Measurements from ENCODE around the gene NKAIN4.

The NKAIN4 gene

GRCh38 chr20:63204362-63204761, 49.9 kb downstream of the NKAIN4 start:
- H3K36me3 Mint-ChIP-seq (ENCODE audit: low read depth): peaks cover 67% of the 10 kb centered on the region
- no peaks in the 10 kb centered on the region for H3K9me3 Mint-ChIP-seq
- peaks cover 10% of the 10 kb centered on the region for H3K4me1 Mint-ChIP-seq
- H3K4me3 Mint-ChIP-seq: no peak overlapping the region
- no peak for TF ChIP-seq CTCF (IDR thresholded peaks at IDR 0.05)
- H3K27ac Mint-ChIP-seq: no peak overlapping the region
- DNase-seq: no peak
- H3K27me3 Mint-ChIP-seq (ENCODE audit: low read depth, poor library complexity): no peaks in the 10 kb centered on the region

- no peak overlapping the region for H3K4me3 Mint-ChIP-seq
- H3K36me3 Mint-ChIP-seq (ENCODE audit: low read depth): peaks cover 69% of the 10 kb centered on the region
- TF ChIP-seq CTCF (IDR thresholded peaks at IDR 0.05): no peak
- no peaks in the 10 kb centered on the region for H3K9me3 Mint-ChIP-seq
- no peaks in the 10 kb centered on the region for H3K27me3 Mint-ChIP-seq (ENCODE audit: low read depth, poor library complexity)
- H3K4me1 Mint-ChIP-seq: peaks cover 21% of the 10 kb centered on the region
- H3K27ac Mint-ChIP-seq: no peak overlapping the region
- no peak for DNase-seq
These were observed 51.3 kb downstream of the NKAIN4 start for GRCh38 chr20:63202811-63203526.

GRCh38 chr20:63202021-63202420, 52.2 kb downstream of the NKAIN4 start:
- no peak overlapping the region for H3K4me3 Mint-ChIP-seq
- peaks cover 30% of the 10 kb centered on the region for H3K4me1 Mint-ChIP-seq
- peaks cover 3% of the 10 kb centered on the region for H3K27me3 Mint-ChIP-seq (ENCODE audit: low read depth, poor library complexity)
- DNase-seq: no peak
- TF ChIP-seq CTCF (IDR thresholded peaks at IDR 0.05): no peak
- H3K36me3 Mint-ChIP-seq (ENCODE audit: low read depth): peaks cover 71% of the 10 kb centered on the region
- no peak overlapping the region for H3K27ac Mint-ChIP-seq
- no peaks in the 10 kb centered on the region for H3K9me3 Mint-ChIP-seq

GRCh38 chr20:63198606-63199005, 55.7 kb downstream of the NKAIN4 start:
- Mint-ChIP-seq H3K27ac (peak overlapping the region; percentile 19), H3K9me3 (no peaks in the 10 kb centered on the region), H3K4me3 (no peak overlapping the region), H3K4me1 (peaks cover 27% of the 10 kb centered on the region), H3K27me3 (ENCODE audit: low read depth, poor library complexity) (peaks cover 6% of the 10 kb centered on the region), H3K36me3 (ENCODE audit: low read depth) (peaks cover 79% of the 10 kb centered on the region)
- DNase-seq: no peak
- TF ChIP-seq CTCF (IDR thresholded peaks at IDR 0.05): no peak

- Mint-ChIP-seq H3K4me1 (peaks cover 27% of the 10 kb centered on the region), H3K4me3 (no peak overlapping the region), H3K27me3 (ENCODE audit: low read depth, poor library complexity) (peaks cover 6% of the 10 kb centered on the region), H3K27ac (no peak overlapping the region), H3K9me3 (no peaks in the 10 kb centered on the region), H3K36me3 (ENCODE audit: low read depth) (peaks cover 68% of the 10 kb centered on the region)
- TF ChIP-seq CTCF (IDR thresholded peaks at IDR 0.05): no peak
- DNase-seq: no peak
These were observed 57.3 kb downstream of the NKAIN4 start for GRCh38 chr20:63196768-63197470.

All from nephron progenitor cell (in vitro differentiated cells).